A549 treated with Mapracorat at 1 μM for 4 hours (cell line): ENCODE results near the gene STC2. TPM values are rescaled to one million over a fixed set of nuclear protein-coding genes. Genes with fewer than 3 reads are reported as not detected.

ENCODE experiments used
- total RNA-seq: library from RNA; stranded (reverse); fragments of 200-300 nt; extraction: Qiagen RNA extraction; gene quantifications from 5 replicates; pipeline ENCODE4 v1.2.3, GENCODE V29; 2022

Gene STC2, protein sequence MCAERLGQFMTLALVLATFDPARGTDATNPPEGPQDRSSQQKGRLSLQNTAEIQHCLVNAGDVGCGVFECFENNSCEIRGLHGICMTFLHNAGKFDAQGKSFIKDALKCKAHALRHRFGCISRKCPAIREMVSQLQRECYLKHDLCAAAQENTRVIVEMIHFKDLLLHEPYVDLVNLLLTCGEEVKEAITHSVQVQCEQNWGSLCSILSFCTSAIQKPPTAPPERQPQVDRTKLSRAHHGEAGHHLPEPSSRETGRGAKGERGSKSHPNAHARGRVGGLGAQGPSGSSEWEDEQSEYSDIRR
- 35.0 to 46.9 TPM (median 41.3 TPM) in 5 replicates for total RNA-seq

DNA sequence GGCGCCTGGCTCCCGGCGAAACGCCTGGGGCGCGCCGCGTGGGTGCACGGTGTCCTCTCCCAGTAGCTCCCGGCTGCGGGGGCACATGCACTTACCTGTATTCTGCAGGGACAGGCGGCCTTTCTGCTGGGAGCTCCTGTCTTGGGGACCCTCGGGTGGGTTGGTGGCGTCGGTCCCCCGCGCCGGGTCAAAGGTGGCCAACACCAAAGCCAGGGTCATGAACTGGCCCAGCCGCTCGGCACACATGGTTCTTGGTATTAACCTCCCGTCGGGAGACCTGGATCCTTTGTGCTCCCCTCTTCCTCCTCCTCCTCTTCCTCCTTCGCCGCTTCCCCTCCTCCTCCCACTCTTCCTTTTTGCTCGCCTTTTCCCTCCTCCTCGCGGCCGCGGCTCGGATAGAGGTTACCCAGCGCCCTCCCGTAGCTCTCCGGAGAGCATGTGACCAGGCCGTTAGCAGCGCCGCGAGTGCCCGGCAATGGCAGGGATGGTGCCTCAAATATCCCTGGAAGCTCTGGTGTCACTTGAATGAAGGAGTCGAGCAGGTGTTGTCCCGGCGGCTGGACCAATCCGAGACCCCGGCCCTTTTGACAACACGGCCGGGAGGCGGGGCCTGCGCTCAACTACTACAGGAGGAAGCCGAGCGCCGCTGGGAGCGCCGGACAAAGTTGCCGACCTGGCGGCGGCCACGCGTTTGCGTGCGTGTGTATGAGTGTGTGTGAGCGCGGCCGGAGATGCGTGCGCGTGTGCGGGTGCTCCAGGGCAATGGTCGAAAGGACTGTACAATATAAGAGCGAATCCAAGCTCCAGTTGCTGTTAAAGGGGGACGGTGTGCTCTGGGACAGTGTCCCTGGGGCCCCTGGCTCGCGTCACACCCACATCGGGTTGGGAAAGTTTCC, at the start of gene STC2:
STC2 (minus strand) TSS at position 467 of the 896 bp plus-strand sequence; CDS start at position 246, 221 bp downstream.

Other genes with a start within 250 kb of the STC2 start
- gene BNIP1, start 183.9 kb downstream of the STC2 start, total RNA-seq: 15.8 to 20.2 TPM (median 17.6 TPM) in 5 replicates
- gene NKX2-5, start 93.2 kb downstream of the STC2 start, total RNA-seq: 10.6 to 16.4 TPM (median 15.6 TPM) in 5 replicates